ENCODE measurements around the gene FAM180A.

DNA sequence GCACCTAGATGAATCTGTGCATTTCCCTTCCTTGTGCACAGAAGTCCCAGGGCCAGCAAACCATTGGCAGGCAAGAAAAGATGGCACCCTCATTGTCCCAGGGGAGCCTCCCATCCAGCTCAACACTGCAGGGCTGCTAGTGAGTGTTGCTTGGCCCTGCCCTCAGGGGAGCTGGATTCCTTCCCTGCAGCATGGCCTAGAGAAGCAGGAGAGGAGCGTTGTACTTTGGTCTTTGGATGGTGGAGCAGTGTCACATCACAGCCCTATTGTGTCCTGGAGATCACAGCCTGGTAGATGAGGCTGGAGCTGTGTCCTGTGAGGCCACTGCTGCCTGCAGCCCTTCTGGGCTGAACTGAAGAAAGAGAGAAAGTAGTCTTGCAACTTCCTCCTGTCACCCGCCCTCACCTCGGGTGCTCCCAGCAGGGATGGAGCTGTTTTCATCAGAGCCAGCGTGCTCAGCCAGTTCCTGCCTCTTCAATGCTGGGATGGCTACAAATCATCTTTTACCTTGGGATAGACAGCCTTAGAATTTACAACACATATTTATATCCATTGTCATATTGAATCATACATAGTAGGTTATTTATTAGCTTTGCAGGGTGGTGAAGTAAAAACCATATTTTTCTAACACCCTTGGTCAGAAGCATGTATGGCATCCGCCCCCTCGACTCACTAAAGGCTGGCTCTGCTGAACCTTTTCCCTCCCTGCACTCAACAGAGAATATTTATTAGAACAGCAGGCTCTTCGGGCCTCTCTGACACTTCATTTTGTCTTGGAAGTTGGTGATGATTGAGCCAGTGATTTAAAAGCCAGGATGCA, 43.1 kb upstream of the FAM180A start:
- TF ChIP-seq, protein P1, sequence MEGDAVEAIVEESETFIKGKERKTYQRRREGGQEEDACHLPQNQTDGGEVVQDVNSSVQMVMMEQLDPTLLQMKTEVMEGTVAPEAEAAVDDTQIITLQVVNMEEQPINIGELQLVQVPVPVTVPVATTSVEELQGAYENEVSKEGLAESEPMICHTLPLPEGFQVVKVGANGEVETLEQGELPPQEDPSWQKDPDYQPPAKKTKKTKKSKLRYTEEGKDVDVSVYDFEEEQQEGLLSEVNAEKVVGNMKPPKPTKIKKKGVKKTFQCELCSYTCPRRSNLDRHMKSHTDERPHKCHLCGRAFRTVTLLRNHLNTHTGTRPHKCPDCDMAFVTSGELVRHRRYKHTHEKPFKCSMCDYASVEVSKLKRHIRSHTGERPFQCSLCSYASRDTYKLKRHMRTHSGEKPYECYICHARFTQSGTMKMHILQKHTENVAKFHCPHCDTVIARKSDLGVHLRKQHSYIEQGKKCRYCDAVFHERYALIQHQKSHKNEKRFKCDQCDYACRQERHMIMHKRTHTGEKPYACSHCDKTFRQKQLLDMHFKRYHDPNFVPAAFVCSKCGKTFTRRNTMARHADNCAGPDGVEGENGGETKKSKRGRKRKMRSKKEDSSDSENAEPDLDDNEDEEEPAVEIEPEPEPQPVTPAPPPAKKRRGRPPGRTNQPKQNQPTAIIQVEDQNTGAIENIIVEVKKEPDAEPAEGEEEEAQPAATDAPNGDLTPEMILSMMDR (conservative IDR thresholded peaks at IDR 0.05; ENCODE audit: low read length): no peak
- TF ChIP-seq EZH2phosphoT487 (IDR thresholded peaks at IDR 0.05; ENCODE audit: borderline replicate concordance, low read depth, low read length): no peak
